Karpas-422 (cell line): ENCODE results near the gene OR51M1. TPM values are rescaled to one million over a fixed set of nuclear protein-coding genes. Genes with fewer than 3 reads are reported as not detected.
"Not testable (repeated sequence)": the region's sequence is repeated elsewhere in the genome, so short reads cannot be mapped to it uniquely, and the experiment has no call there.

Experiments
- DNase-seq: peaks from one replicate; pipeline ENCODE4 v3.0.0-alpha.2; 2015
- H2AFZ ChIP-seq: fragments of 200-600 bp; sonication (generic); 2 replicates; pipeline ENCODE4 v1.6.1; 2014; ENCODE audit warnings: antibody characterized with exemption, low read length, mixed read lengths
- H3K27ac ChIP-seq: fragments of 200-600 bp; sonication (generic); 2 replicates; pipeline ENCODE4 v1.5.1; 2014; ENCODE audit warnings: mild to moderate bottlenecking, low read length, moderate library complexity
- H3K27me3 ChIP-seq: fragments of 200-600 bp; sonication (generic); 2 replicates; pipeline ENCODE4 v1.6.1; 2014; ENCODE audit warnings: low read length, mixed read lengths
- H3K36me3 ChIP-seq: fragments of 200-600 bp; sonication (generic); 2 replicates; pipeline ENCODE4 v1.6.1; 2014; ENCODE audit warnings: low read length, mixed read lengths; ENCODE audit not compliant: insufficient read depth
- H3K4me1 ChIP-seq: fragments of 200-600 bp; sonication (generic); 2 replicates; pipeline ENCODE4 v1.6.1; 2014; ENCODE audit warnings: mild to moderate bottlenecking, low read length, mixed read lengths
- H3K4me2 ChIP-seq: fragments of 200-600 bp; sonication (generic); 2 replicates; pipeline ENCODE4 v1.6.1; 2014; ENCODE audit warnings: low read length, low read depth, mild to moderate bottlenecking; ENCODE audit not compliant: poor library complexity, severe bottlenecking
- H3K4me3 ChIP-seq: fragments of 200-600 bp; sonication (generic); 2 replicates; pipeline ENCODE4 v1.5.1; 2014; ENCODE audit warnings: mild to moderate bottlenecking, antibody characterized with exemption, low read length, mixed read lengths
- H3K79me2 ChIP-seq: fragments of 200-600 bp; sonication (generic); 2 replicates; pipeline ENCODE4 v1.6.1; 2014; ENCODE audit warnings: mild to moderate bottlenecking, low read length, mixed read lengths
- H3K9ac ChIP-seq: fragments of 200-600 bp; sonication (generic); 2 replicates; pipeline ENCODE4 v1.6.0; 2014; ENCODE audit warnings: low read length
- H3K9me2 ChIP-seq: fragments of 200-600 bp; sonication (generic), shearing (Covaris generic); replicated peaks from 2 replicates; pipeline ENCODE4 v1.6.0; 2014; ENCODE audit warnings: mild to moderate bottlenecking, low read length, moderate library complexity; ENCODE audit not compliant: insufficient read depth
- H3K9me3 ChIP-seq: fragments of 300-700, 200-600 bp; sonication (generic); 2 replicates; pipeline ENCODE4 v1.6.1; 2014; ENCODE audit warnings: low read length, mixed read lengths
- H4K20me1 ChIP-seq: fragments of 200-600 bp; sonication (generic); 2 replicates; pipeline ENCODE4 v1.6.1; 2014; ENCODE audit warnings: mild to moderate bottlenecking, antibody characterized with exemption, low read length, low read depth; ENCODE audit not compliant: insufficient read depth
- total RNA-seq: library from RNA; depleted of rRNA; stranded (reverse); fragments of >200 nt; shearing (Covaris generic); gene quantifications from 2 replicates; pipeline ENCODE4 v1.2.3, GENCODE V29; 2014; ENCODE audit warnings: low replicate concordance; rRNA removed

The OR51M1 gene
- not detected in 2 replicates for total RNA-seq

- Histone ChIP-seq H2AFZ (no peak within 1 kb of the TSS), H3K27ac (no peak within 1 kb of the TSS), H3K9me3 (no peaks in the 10 kb centered on the region), H3K9ac (no peak within 1 kb of the TSS), H3K36me3 (no peaks in the 10 kb centered on the region), H4K20me1 (no peaks in the 10 kb centered on the region), H3K4me1 (no peaks in the 10 kb centered on the region), H3K9me2 (no peaks in the 10 kb centered on the region), H3K4me2 (no peak within 1 kb of the TSS), H3K79me2 (no peaks in the 10 kb centered on the region), H3K4me3 (no peak within 1 kb of the TSS), H3K27me3 (no peaks in the 10 kb centered on the region)
- DNase-seq = no peak
These were observed at the start of gene OR51M1 for GRCh38 chr11:5383576-5383975. OR51M1 (plus strand) TSS chr11:5383812; CDS start chr11:5389399, 5,587 bp downstream.

- no peaks in the 10 kb centered on the region for H3K4me1 ChIP-seq
- H3K27ac ChIP-seq = no peak overlapping the region
- H3K9ac ChIP-seq = no peak overlapping the region
- no peak overlapping the region for H3K4me3 ChIP-seq
- H3K4me2 ChIP-seq = no peak overlapping the region
- no peaks in the 10 kb centered on the region for H3K9me3 ChIP-seq
- no peaks in the 10 kb centered on the region for H3K27me3 ChIP-seq
- no peaks in the 10 kb centered on the region for H3K9me2 ChIP-seq
- DNase-seq = no peak
- H2AFZ ChIP-seq = no peak overlapping the region
- H3K79me2 ChIP-seq = no peaks in the 10 kb centered on the region
- H3K36me3 ChIP-seq = no peaks in the 10 kb centered on the region
- no peaks in the 10 kb centered on the region for H4K20me1 ChIP-seq
These were observed 48.4 kb upstream of the OR51M1 start for GRCh38 chr11:5335170-5335569.

- Histone ChIP-seq H2AFZ (no peak overlapping the region), H3K4me3 (no peak overlapping the region), H3K9me2 (no peaks in the 10 kb centered on the region), H3K79me2 (no peaks in the 10 kb centered on the region), H3K4me2 (no peak overlapping the region), H4K20me1 (no peaks in the 10 kb centered on the region), H3K9me3 (no peaks in the 10 kb centered on the region), H3K27me3 (no peaks in the 10 kb centered on the region), H3K4me1 (no peaks in the 10 kb centered on the region), H3K27ac (no peak overlapping the region), H3K36me3 (no peaks in the 10 kb centered on the region), H3K9ac (no peak overlapping the region)
- DNase-seq = no peak
These were observed 47.3 kb upstream of the OR51M1 start for GRCh38 chr11:5336331-5336730.

GRCh38 chr11:5337253-5337652 is 46.4 kb upstream of the OR51M1 start:
- H3K9me2 ChIP-seq, DNase-seq, H3K9me3 ChIP-seq, H3K4me2 ChIP-seq, H3K79me2 ChIP-seq, H3K4me3 ChIP-seq, H3K9ac ChIP-seq, H3K27ac ChIP-seq, H4K20me1 ChIP-seq, H3K36me3 ChIP-seq, H3K27me3 ChIP-seq, H2AFZ ChIP-seq, H3K4me1 ChIP-seq: not testable (repeated sequence)

GRCh38 chr11:5339771-5340322 is 43.8 kb upstream of the OR51M1 start:
- DNase-seq = no peak
- H3K9ac ChIP-seq = no peak overlapping the region

GRCh38 chr11:5343474-5344335 is 39.9 kb upstream of the OR51M1 start, which contains the start of gene OR51B5:
OR51B5 (minus strand) TSS chr11:5343524; CDS start chr11:5343524, 0 bp downstream.
- H3K27ac ChIP-seq = no peak within 1 kb of the TSS
- H3K9me3 ChIP-seq = no peaks in the 10 kb centered on the region
- H3K9ac ChIP-seq = no peak within 1 kb of the TSS
- H2AFZ ChIP-seq = no peak within 1 kb of the TSS
- H3K9me2 ChIP-seq = no peaks in the 10 kb centered on the region
- H3K4me2 ChIP-seq = no peak within 1 kb of the TSS
- no peak within 1 kb of the TSS for H3K4me3 ChIP-seq
- no peaks in the 10 kb centered on the region for H3K79me2 ChIP-seq
- DNase-seq = no peak
- no peaks in the 10 kb centered on the region for H3K36me3 ChIP-seq
- no peaks in the 10 kb centered on the region for H3K4me1 ChIP-seq
- no peaks in the 10 kb centered on the region for H3K27me3 ChIP-seq
- H4K20me1 ChIP-seq = no peaks in the 10 kb centered on the region

More at GRCh38 chr11:5339771-5340322, 43.8 kb upstream of the OR51M1 start:
- Histone ChIP-seq H3K4me2 (no peak overlapping the region), H3K4me3 (no peak overlapping the region), H3K9me2 (no peaks in the 10 kb centered on the region), H2AFZ (no peak overlapping the region), H3K36me3 (no peaks in the 10 kb centered on the region), H3K79me2 (no peaks in the 10 kb centered on the region), H3K27ac (no peak overlapping the region), H3K4me1 (no peaks in the 10 kb centered on the region), H3K9me3 (no peaks in the 10 kb centered on the region), H3K27me3 (no peaks in the 10 kb centered on the region), H4K20me1 (no peaks in the 10 kb centered on the region)

- Histone ChIP-seq H3K9me3 (no peaks in the 10 kb centered on the region), H3K4me3 (no peak overlapping the region), H3K4me2 (no peak overlapping the region), H3K27ac (no peak overlapping the region), H3K36me3 (no peaks in the 10 kb centered on the region), H3K79me2 (no peaks in the 10 kb centered on the region), H3K27me3 (no peaks in the 10 kb centered on the region), H4K20me1 (no peaks in the 10 kb centered on the region), H2AFZ (no peak overlapping the region), H3K9ac (no peak overlapping the region), H3K4me1 (no peaks in the 10 kb centered on the region), H3K9me2 (no peaks in the 10 kb centered on the region)
- DNase-seq = no peak
These were observed 37.8 kb upstream of the OR51M1 start for GRCh38 chr11:5345831-5346230.

GRCh38 chr11:5348551-5349194 is 34.9 kb upstream of the OR51M1 start:
- Histone ChIP-seq H3K4me2 (no peak overlapping the region), H3K4me1 (no peaks in the 10 kb centered on the region), H3K9me3 (no peaks in the 10 kb centered on the region), H3K9me2 (no peaks in the 10 kb centered on the region), H3K27ac (no peak overlapping the region), H3K36me3 (no peaks in the 10 kb centered on the region), H3K79me2 (no peaks in the 10 kb centered on the region), H2AFZ (no peak overlapping the region), H3K27me3 (no peaks in the 10 kb centered on the region), H3K9ac (no peak overlapping the region), H4K20me1 (no peaks in the 10 kb centered on the region), H3K4me3 (no peak overlapping the region)
- DNase-seq = no peak
